ENCODE measurements around the gene ADAMTSL1. TPM values are rescaled to one million over a fixed set of nuclear protein-coding genes. Genes with fewer than 3 reads are reported as not detected.

The ADAMTSL1 gene
- total and polyA plus RNA-seq, 9 of the 15 experiments (the other 6 are each of a cell fraction or from before 2014, with no cell fraction given) = 0.01 TPM; not detected in 8

GRCh38 chr9:18819418-18819817 is 345.5 kb downstream of the ADAMTSL1 start:
- ATAC-seq = no peak
- no peak for FAIRE-seq
- no peak overlapping the region for H2AFZ ChIP-seq (ENCODE audit: low read depth, low read length)
- POLR2A ChIA-PET = interaction anchor here (1.3 kb wide), 1 partner anchor 9 kb away, joined by 3 read pairs; no protein-coding TSS in a partner anchor
- H4K20me1 ChIP-seq (replicated peaks; ENCODE audit: control insufficient read depth, insufficient read depth, low read length) = no peaks in the 10 kb centered on the region
- TF ChIP-seq SMARCE1 (IDR thresholded peaks at IDR 0.05) (no peak), GMEB1 (CRISPR knock-in tag; IDR thresholded peaks at IDR 0.05) (no peak), STAT5A (IDR thresholded peaks at IDR 0.05; ENCODE audit: borderline replicate concordance, low read length) (no peak), CTCFL (IDR thresholded peaks at IDR 0.05; ENCODE audit: borderline replicate concordance, insufficient read depth, low read depth, low read length, poor library complexity, severe bottlenecking) (no peak), FOXM1 (IDR thresholded peaks at IDR 0.05; ENCODE audit: low read depth) (no peak), FOXM1 (CRISPR knock-in tag; IDR thresholded peaks at IDR 0.05; ENCODE audit: low read depth) (no peak), VEZF1 (CRISPR knock-in tag; IDR thresholded peaks at IDR 0.05) (no peak), ZNF639 (CRISPR knock-in tag; conservative IDR thresholded peaks at IDR 0.05 in 1 of 2, IDR thresholded peaks at IDR 0.05 in 1 of 2) (no peak), PKNOX1 (IDR thresholded peaks at IDR 0.05) (no peak)
- no peak overlapping the region for H3K4me3 ChIP-seq
- in situ Hi-C loops (cut with MboI) (no loop called here), intact Hi-C loops (cut with micrococcal nuclease) (no loop called here)
- no peak overlapping the region for H3K9ac ChIP-seq (ENCODE audit: insufficient read depth in 1 of 2, low read depth in 2 of 2, low read length in 2 of 2)
- no peaks in the 10 kb centered on the region for H3K36me3 ChIP-seq (ENCODE audit: control insufficient read depth, insufficient read depth, low read length)
- H3K9me1 ChIP-seq (ENCODE audit: control insufficient read depth, insufficient read depth, low read length) = no peaks in the 10 kb centered on the region
- no peaks in the 10 kb centered on the region for H3K9me3 ChIP-seq (replicated peaks; ENCODE audit: control insufficient read depth, insufficient read depth, low read depth, low read length)
- CTCF ChIA-PET (ENCODE audit: low intra/inter-chr PET ratio) = interaction anchor here (0.5 kb wide), 1 partner anchor 566 kb away, joined by 3 read pairs; no protein-coding TSS in a partner anchor
- WGBS (ENCODE audit: insufficient coverage, low coverage, missing lambda C conversion rate) = 9% methylated on average over 3 of the region's 3 CpGs
- H3K4me2 ChIP-seq (ENCODE audit: insufficient read depth, low read length) = no peak overlapping the region
- H3K27ac ChIP-seq (ENCODE audit: extremely low read depth, low read depth, low read length) = no peak overlapping the region
- H3K27me3 ChIP-seq (ENCODE audit: control insufficient read depth in 2 of 2, insufficient read depth in 2 of 2, low read length in 2 of 2) = no peaks in the 10 kb centered on the region
- BruUV-seq (replicated peaks) = no TSS peak
- H3K79me2 ChIP-seq (ENCODE audit: control insufficient read depth, insufficient read depth, low read length) = no peaks in the 10 kb centered on the region
- H3K4me1 ChIP-seq (replicated peaks in 1 of 2; ENCODE audit: control insufficient read depth in 2 of 2, insufficient read depth in 2 of 2, low read length in 2 of 2) = no peaks in the 10 kb centered on the region
- no peak for DNase-seq (ENCODE audit: extremely low read depth in 1 of 4, low spot score in 3 of 4)

All from K562 (cell line).